SK-N-SH treated with all-trans-retinoic acid at 6 μM for 48 hours (cell line): ENCODE data around the gene CARD10.

Experiments used
- ATAC-seq: fragments of 200-7000 bp; cut with Tn5 transposase; 3 replicates; pipeline ENCODE4 v1.9.1; 2020; ENCODE audit warnings: mild to moderate bottlenecking, moderate library complexity
- ARNTL ChIP-seq: fragments of 450-650 bp; formaldehyde crosslinking; IDR thresholded peaks from 2 replicates; pipeline ENCODE4 v1.5.0; 2020; ENCODE audit warnings: low read depth, mild to moderate bottlenecking, moderate library complexity, borderline replicate concordance
- BACH2 ChIP-seq: fragments of 250-450 bp; sonication (Bioruptor Pico); IDR thresholded peaks from 2 replicates; pipeline ENCODE4 v1.9.0; 2021; ENCODE audit warnings: mild to moderate bottlenecking, borderline replicate concordance
- CSDC2 ChIP-seq: fragments of 250-450 bp; sonication (Bioruptor Pico); IDR thresholded peaks from 2 replicates; pipeline ENCODE4 v1.5.0; 2020; ENCODE audit warnings: mild to moderate bottlenecking, moderate library complexity
- ESRRG ChIP-seq: fragments of 250-450 bp; sonication (Bioruptor Pico); IDR thresholded peaks from 2 replicates; pipeline ENCODE4 v1.6.1; 2021; ENCODE audit warnings: mild to moderate bottlenecking
- GLIS3 ChIP-seq: fragments of 250-450 bp; sonication (Bioruptor Pico); IDR thresholded peaks from 2 replicates; pipeline ENCODE4 v1.5.0; 2020; ENCODE audit warnings: mild to moderate bottlenecking, moderate library complexity
- ISL1 ChIP-seq: fragments of 250-450 bp; sonication (Bioruptor Pico); IDR thresholded peaks from 2 replicates; pipeline ENCODE4 v2.1.2; 2022; ENCODE audit warnings: mild to moderate bottlenecking, moderate library complexity
- OSR1 ChIP-seq: fragments of 250-450 bp; sonication (Bioruptor Pico); IDR thresholded peaks from 2 replicates; pipeline ENCODE4 v1.8.0; 2022; ENCODE audit warnings: moderate library complexity, mild to moderate bottlenecking, inconsistent platforms
- PPARA ChIP-seq: fragments of 250-450 bp; sonication (Bioruptor Pico); IDR thresholded peaks from 2 replicates; pipeline ENCODE4 v1.5.0; 2020; ENCODE audit warnings: mild to moderate bottlenecking, borderline replicate concordance
- RARB ChIP-seq: fragments of 250-450 bp; sonication (Bioruptor Pico); IDR thresholded peaks from 2 replicates; pipeline ENCODE4 v1.8.0; 2021; ENCODE audit warnings: mild to moderate bottlenecking, moderate library complexity
- SNAI2 ChIP-seq: fragments of 250-450 bp; sonication (Bioruptor Pico); IDR thresholded peaks from 2 replicates; pipeline ENCODE4 v1.5.0; 2020; ENCODE audit warnings: mild to moderate bottlenecking, moderate library complexity
- TCF4 ChIP-seq: fragments of 250-450 bp; sonication (Bioruptor Pico); IDR thresholded peaks from 2 replicates; pipeline ENCODE4 v1.8.0; 2021; ENCODE audit warnings: mild to moderate bottlenecking, moderate library complexity, borderline replicate concordance
- TOX ChIP-seq: fragments of 250-450 bp; sonication (Bioruptor Pico); IDR thresholded peaks from 2 replicates; pipeline ENCODE4 v1.8.0; 2021; ENCODE audit warnings: mild to moderate bottlenecking, moderate library complexity, borderline replicate concordance
- ZC3H10 ChIP-seq: fragments of 250-450 bp; sonication (Bioruptor Pico); IDR thresholded peaks from 2 replicates; pipeline ENCODE4 v1.5.1; 2021; ENCODE audit warnings: mild to moderate bottlenecking, moderate library complexity
- ZFP30 ChIP-seq: fragments of 450-650 bp; formaldehyde crosslinking; IDR thresholded peaks from 2 replicates; pipeline ENCODE4 v1.5.0; 2022; ENCODE audit warnings: mild to moderate bottlenecking, moderate library complexity
- ZNF565 ChIP-seq: fragments of 450-650 bp; formaldehyde crosslinking; conservative IDR thresholded peaks from 2 replicates; pipeline ENCODE4 v1.5.0; 2020; ENCODE audit warnings: low read depth, mild to moderate bottlenecking, moderate library complexity
- ZNF70 ChIP-seq: fragments of 450-650 bp; formaldehyde crosslinking; IDR thresholded peaks from 2 replicates; pipeline ENCODE4 v1.5.0; 2020; ENCODE audit warnings: mild to moderate bottlenecking, moderate library complexity
- ZNF8 ChIP-seq: fragments of 450-650 bp; formaldehyde crosslinking; IDR thresholded peaks from 2 replicates; pipeline ENCODE4 v1.5.0; 2020; ENCODE audit warnings: mild to moderate bottlenecking, moderate library complexity
- TF ChIP-seq, protein P1 (sequence below): fragments of 250-450 bp; sonication (Bioruptor Pico); IDR thresholded peaks from 2 replicates; pipeline ENCODE4 v1.5.0; 2020; ENCODE audit warnings: mild to moderate bottlenecking, moderate library complexity
- TF ChIP-seq, protein P2 (sequence below): fragments of 250-450 bp; sonication (Bioruptor Pico); IDR thresholded peaks from 2 replicates; pipeline ENCODE4 v1.8.0; 2021; ENCODE audit warnings: low read depth, mild to moderate bottlenecking, moderate library complexity, borderline replicate concordance
- TF ChIP-seq, protein P3 (sequence below): fragments of 250-450 bp; sonication (Bioruptor Pico); IDR thresholded peaks from 2 replicates; pipeline ENCODE4 v1.8.0; 2020; ENCODE audit warnings: mild to moderate bottlenecking, moderate library complexity, borderline replicate concordance
- TF ChIP-seq, protein P4 (sequence below): fragments of 250-450 bp; sonication (Bioruptor Pico); IDR thresholded peaks from 2 replicates; pipeline ENCODE4 v1.5.1; 2021; ENCODE audit warnings: mild to moderate bottlenecking, moderate library complexity
- TF ChIP-seq, protein P5 (sequence below): fragments of 250-450 bp; sonication (Bioruptor Pico); IDR thresholded peaks from 2 replicates; pipeline ENCODE4 v1.5.1; 2020; ENCODE audit warnings: low read depth, mild to moderate bottlenecking, moderate library complexity

Gene CARD10

DNA sequence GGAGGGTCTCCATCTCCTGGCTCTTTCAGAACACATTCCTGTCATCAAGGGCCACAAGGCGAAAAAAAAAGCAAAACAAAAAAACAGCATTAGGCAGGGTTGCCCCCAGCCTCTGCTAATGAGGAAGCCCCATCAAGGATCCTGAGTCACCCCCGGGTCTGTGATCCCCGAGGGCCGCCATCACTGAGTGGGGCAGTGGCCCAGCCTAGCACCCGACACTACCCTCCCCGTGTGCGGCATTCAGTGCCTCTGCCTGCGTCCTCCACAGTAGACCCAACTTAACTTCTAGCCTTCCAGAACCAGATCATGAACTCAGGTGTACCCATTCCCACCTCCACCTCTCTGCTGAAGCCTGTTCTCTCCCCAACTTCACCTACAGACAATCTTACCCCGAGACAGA, 34.5 kb upstream of the CARD10 start:
- TF ChIP-seq ZNF70 (CRISPR knock-in tag) (no peak), ARNTL (CRISPR knock-in tag) (no peak), SNAI2 (CRISPR knock-in tag) (no peak), TCF4 (no peak), TOX (no peak), ESRRG (CRISPR knock-in tag) (no peak), CSDC2 (CRISPR knock-in tag) (no peak), PPARA (no peak), ISL1 (CRISPR knock-in tag) (no peak), BACH2 (CRISPR knock-in tag) (no peak), ZNF8 (CRISPR knock-in tag) (no peak)
- TF ChIP-seq, protein P1, sequence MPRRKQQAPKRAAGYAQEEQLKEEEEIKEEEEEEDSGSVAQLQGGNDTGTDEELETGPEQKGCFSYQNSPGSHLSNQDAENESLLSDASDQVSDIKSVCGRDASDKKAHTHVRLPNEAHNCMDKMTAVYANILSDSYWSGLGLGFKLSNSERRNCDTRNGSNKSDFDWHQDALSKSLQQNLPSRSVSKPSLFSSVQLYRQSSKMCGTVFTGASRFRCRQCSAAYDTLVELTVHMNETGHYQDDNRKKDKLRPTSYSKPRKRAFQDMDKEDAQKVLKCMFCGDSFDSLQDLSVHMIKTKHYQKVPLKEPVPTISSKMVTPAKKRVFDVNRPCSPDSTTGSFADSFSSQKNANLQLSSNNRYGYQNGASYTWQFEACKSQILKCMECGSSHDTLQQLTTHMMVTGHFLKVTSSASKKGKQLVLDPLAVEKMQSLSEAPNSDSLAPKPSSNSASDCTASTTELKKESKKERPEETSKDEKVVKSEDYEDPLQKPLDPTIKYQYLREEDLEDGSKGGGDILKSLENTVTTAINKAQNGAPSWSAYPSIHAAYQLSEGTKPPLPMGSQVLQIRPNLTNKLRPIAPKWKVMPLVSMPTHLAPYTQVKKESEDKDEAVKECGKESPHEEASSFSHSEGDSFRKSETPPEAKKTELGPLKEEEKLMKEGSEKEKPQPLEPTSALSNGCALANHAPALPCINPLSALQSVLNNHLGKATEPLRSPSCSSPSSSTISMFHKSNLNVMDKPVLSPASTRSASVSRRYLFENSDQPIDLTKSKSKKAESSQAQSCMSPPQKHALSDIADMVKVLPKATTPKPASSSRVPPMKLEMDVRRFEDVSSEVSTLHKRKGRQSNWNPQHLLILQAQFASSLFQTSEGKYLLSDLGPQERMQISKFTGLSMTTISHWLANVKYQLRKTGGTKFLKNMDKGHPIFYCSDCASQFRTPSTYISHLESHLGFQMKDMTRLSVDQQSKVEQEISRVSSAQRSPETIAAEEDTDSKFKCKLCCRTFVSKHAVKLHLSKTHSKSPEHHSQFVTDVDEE (CRISPR knock-in tag): no peak
- TF ChIP-seq, protein P2, sequence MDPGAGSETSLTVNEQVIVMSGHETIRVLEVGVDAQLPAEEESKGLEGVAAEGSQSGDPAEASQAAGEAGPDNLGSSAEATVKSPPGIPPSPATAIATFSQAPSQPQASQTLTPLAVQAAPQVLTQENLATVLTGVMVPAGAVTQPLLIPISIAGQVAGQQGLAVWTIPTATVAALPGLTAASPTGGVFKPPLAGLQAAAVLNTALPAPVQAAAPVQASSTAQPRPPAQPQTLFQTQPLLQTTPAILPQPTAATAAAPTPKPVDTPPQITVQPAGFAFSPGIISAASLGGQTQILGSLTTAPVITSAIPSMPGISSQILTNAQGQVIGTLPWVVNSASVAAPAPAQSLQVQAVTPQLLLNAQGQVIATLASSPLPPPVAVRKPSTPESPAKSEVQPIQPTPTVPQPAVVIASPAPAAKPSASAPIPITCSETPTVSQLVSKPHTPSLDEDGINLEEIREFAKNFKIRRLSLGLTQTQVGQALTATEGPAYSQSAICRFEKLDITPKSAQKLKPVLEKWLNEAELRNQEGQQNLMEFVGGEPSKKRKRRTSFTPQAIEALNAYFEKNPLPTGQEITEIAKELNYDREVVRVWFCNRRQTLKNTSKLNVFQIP (CRISPR knock-in tag): no peak
- TF ChIP-seq, protein P3, sequence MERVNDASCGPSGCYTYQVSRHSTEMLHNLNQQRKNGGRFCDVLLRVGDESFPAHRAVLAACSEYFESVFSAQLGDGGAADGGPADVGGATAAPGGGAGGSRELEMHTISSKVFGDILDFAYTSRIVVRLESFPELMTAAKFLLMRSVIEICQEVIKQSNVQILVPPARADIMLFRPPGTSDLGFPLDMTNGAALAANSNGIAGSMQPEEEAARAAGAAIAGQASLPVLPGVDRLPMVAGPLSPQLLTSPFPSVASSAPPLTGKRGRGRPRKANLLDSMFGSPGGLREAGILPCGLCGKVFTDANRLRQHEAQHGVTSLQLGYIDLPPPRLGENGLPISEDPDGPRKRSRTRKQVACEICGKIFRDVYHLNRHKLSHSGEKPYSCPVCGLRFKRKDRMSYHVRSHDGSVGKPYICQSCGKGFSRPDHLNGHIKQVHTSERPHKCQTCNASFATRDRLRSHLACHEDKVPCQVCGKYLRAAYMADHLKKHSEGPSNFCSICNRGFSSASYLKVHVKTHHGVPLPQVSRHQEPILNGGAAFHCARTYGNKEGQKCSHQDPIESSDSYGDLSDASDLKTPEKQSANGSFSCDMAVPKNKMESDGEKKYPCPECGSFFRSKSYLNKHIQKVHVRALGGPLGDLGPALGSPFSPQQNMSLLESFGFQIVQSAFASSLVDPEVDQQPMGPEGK (CRISPR knock-in tag): no peak
- TF ChIP-seq, protein P4, sequence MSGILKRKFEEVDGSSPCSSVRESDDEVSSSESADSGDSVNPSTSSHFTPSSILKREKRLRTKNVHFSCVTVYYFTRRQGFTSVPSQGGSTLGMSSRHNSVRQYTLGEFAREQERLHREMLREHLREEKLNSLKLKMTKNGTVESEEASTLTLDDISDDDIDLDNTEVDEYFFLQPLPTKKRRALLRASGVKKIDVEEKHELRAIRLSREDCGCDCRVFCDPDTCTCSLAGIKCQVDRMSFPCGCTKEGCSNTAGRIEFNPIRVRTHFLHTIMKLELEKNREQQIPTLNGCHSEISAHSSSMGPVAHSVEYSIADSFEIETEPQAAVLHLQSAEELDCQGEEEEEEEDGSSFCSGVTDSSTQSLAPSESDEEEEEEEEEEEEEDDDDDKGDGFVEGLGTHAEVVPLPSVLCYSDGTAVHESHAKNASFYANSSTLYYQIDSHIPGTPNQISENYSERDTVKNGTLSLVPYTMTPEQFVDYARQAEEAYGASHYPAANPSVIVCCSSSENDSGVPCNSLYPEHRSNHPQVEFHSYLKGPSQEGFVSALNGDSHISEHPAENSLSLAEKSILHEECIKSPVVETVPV (CRISPR knock-in tag): no peak
- ATAC-seq: no peak

DNA sequence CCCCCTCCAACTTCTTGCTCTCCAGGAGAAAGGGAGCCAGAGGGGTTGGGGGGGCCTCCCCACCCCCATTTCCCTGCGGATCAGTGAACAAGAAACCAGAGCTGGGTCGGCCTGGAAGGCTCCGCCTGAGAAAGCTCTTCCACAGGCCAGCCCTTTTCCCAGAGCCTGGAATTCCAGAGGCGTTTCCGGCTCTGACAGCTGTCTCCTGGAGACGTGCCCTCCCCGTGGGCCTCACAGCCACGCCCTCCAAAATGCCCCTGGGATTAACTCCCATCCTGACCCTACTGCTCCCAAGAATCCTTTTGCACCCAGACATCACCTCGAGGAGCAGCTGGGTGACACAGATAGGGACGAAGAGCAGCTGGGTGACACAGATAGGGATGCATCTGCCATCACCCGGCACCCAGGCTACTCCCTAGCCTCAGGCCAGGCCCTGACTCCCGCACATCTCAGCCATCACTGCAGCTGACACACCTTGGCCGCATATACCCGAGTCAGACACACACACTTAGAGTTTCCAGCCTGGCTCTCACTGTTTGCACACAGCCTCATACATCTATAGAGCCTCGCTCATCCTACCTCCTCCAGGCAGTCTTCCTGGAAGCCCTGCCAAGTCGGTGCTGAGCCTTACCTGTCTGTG, 33.4 kb upstream of the CARD10 start:
- peak; percentile 35; the same call in 2 of the 3 replicates for ATAC-seq
- TF ChIP-seq ZNF70 (CRISPR knock-in tag): no peak
- no peak for TF ChIP-seq ISL1 (CRISPR knock-in tag)
- TF ChIP-seq, protein P5, sequence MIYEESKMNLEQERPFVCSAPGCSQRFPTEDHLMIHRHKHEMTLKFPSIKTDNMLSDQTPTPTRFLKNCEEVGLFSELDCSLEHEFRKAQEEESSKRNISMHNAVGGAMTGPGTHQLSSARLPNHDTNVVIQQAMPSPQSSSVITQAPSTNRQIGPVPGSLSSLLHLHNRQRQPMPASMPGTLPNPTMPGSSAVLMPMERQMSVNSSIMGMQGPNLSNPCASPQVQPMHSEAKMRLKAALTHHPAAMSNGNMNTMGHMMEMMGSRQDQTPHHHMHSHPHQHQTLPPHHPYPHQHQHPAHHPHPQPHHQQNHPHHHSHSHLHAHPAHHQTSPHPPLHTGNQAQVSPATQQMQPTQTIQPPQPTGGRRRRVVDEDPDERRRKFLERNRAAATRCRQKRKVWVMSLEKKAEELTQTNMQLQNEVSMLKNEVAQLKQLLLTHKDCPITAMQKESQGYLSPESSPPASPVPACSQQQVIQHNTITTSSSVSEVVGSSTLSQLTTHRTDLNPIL (CRISPR knock-in tag): no peak
- TF ChIP-seq GLIS3 (CRISPR knock-in tag): no peak
- TF ChIP-seq TOX: no peak
- no peak for TF ChIP-seq PPARA

DNA sequence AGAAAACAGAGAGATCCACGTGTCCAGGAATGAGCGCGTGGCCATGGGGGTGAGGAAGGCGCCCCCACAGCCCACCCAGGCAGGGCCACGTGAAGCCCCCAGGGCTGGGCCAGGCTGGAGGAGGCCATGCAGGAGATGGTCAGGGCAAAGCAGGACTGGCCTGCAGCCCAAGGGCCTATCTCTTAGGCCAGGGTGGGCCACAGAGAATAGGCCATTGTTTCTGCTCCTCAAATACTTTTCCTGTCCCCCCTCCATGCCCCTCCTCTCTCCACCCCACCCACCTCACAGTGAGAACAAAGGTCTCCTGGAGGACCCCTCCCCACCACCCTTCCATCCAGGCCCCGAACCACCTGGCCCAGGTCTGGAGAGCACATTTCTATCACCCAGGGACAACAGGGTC, 32.8 kb upstream of the CARD10 start:
- ATAC-seq: no peak
- no peak for TF ChIP-seq BACH2 (CRISPR knock-in tag)
- TF ChIP-seq, protein P4 (CRISPR knock-in tag): no peak
- no peak for TF ChIP-seq RARB (CRISPR knock-in tag)
- no peak for TF ChIP-seq OSR1
- TF ChIP-seq ZC3H10 (CRISPR knock-in tag): no peak
- TF ChIP-seq SNAI2 (CRISPR knock-in tag): no peak
- TF ChIP-seq ARNTL (CRISPR knock-in tag): no peak
- no peak for TF ChIP-seq ZNF565 (CRISPR knock-in tag)
- no peak for TF ChIP-seq ISL1 (CRISPR knock-in tag)
- TF ChIP-seq, protein P5 (CRISPR knock-in tag): no peak
- TF ChIP-seq, protein P3 (CRISPR knock-in tag): no peak
- TF ChIP-seq ESRRG (CRISPR knock-in tag): no peak
- TF ChIP-seq ZFP30 (CRISPR knock-in tag): no peak
